Loucy (cell line): ENCODE results near the gene AP3S1.

Experiments used
- CTCF ChIP-seq: fragments of 200-600 bp; sonication (generic); conservative IDR thresholded peaks from 2 replicates; pipeline ENCODE4 v1.5.1; 2014; ENCODE audit warnings: mild to moderate bottlenecking, antibody characterized with exemption, low read length
- EZH2phosphoT487 ChIP-seq: fragments of 200-600 bp; IDR thresholded peaks from 2 replicates; pipeline ENCODE4 v1.6.1; 2018; ENCODE audit warnings: antibody characterized with exemption, mild to moderate bottlenecking, moderate library complexity, borderline replicate concordance

DNA sequence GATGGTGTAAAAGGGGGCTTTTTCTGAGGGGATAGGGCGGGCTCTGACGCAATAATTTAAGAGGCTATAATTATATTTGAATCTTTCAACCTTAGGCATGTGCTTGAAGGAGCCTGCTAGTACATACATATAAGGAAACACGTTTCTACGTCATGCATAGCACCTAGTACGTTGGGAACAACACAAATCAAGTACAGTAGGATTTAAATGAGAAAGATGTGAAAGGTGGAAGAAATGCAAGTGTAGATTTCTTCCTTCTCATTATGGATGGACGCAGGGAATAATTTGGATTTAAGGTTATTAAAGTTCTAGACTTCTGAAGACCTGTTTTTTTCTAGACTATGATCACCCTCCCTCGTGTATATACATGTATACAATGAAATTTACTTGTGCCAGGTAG, 24.3 kb upstream of the AP3S1 start:
- no peak for TF ChIP-seq CTCF
- no peak for TF ChIP-seq EZH2phosphoT487
